ENCODE measurements around the gene TICRR.

Gene TICRR

DNA sequence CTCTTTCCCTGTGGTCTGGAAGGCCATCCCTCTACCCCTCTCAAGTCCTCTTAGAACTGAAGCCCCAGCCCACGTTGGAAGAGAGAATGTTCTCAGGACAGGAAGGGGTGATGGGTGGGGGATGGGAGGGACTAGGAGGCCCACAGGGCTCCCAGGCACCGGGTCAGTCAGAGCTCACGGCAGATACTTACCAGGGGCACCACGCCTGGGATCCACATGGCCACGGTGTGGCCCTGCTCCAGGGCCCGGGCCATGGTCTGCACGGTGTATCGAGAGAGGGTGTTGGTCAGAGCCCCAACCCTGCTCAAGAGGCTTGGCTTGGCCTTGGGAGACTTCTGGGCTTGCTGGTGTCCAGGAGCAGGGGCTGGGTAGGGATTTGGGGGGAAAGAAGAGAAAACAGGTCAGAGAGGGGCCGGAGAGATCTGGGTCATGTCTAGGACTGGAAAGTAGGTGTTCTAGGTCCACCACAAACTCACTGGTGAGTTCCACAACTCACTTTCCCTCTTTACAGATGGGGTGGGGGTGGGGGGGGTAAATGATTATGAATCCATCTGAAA is 94.1 kb downstream of the TICRR start:
- TF ChIP-seq, protein P1, sequence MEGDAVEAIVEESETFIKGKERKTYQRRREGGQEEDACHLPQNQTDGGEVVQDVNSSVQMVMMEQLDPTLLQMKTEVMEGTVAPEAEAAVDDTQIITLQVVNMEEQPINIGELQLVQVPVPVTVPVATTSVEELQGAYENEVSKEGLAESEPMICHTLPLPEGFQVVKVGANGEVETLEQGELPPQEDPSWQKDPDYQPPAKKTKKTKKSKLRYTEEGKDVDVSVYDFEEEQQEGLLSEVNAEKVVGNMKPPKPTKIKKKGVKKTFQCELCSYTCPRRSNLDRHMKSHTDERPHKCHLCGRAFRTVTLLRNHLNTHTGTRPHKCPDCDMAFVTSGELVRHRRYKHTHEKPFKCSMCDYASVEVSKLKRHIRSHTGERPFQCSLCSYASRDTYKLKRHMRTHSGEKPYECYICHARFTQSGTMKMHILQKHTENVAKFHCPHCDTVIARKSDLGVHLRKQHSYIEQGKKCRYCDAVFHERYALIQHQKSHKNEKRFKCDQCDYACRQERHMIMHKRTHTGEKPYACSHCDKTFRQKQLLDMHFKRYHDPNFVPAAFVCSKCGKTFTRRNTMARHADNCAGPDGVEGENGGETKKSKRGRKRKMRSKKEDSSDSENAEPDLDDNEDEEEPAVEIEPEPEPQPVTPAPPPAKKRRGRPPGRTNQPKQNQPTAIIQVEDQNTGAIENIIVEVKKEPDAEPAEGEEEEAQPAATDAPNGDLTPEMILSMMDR (IDR thresholded peaks at IDR 0.05) = no peak
- no peaks in the 10 kb centered on the region for H3K9me3 ChIP-seq (ENCODE audit: control insufficient read depth, low read length)

GRCh38 chr15:89669941-89670340 is 94.7 kb downstream of the TICRR start:
- Histone ChIP-seq H3K9me3 (ENCODE audit: control insufficient read depth, low read length) (no peaks in the 10 kb centered on the region), H3K79me2 (no peaks in the 10 kb centered on the region), H3K4me2 (ENCODE audit: low read length) (no peak overlapping the region), H3K36me3 (ENCODE audit: control insufficient read depth, insufficient read depth, low read length) (no peaks in the 10 kb centered on the region), H2AFZ (no peak overlapping the region), H3K4me3 (ENCODE audit: low read depth, low read length) (no peak overlapping the region), H3K27ac (no peak overlapping the region), H3K9ac (no peak overlapping the region), H3K4me1 (peaks cover 2% of the 10 kb centered on the region), H3K27me3 (ENCODE audit: control insufficient read depth, insufficient read depth, low read length) (no peaks in the 10 kb centered on the region)
- TF ChIP-seq, protein P1 (IDR thresholded peaks at IDR 0.05) = no peak

More for the DNA sequence above, 94.1 kb downstream of the TICRR start:
- Histone ChIP-seq H3K27ac (no peak overlapping the region), H3K9ac (no peak overlapping the region), H3K36me3 (ENCODE audit: control insufficient read depth, insufficient read depth, low read length) (no peaks in the 10 kb centered on the region), H3K4me3 (ENCODE audit: low read depth, low read length) (no peak overlapping the region), H3K27me3 (ENCODE audit: control insufficient read depth, insufficient read depth, low read length) (no peaks in the 10 kb centered on the region), H3K4me2 (ENCODE audit: low read length) (no peak overlapping the region), H2AFZ (no peak overlapping the region), H3K79me2 (no peaks in the 10 kb centered on the region), H3K4me1 (peaks cover 4% of the 10 kb centered on the region)

GRCh38 chr15:89670971-89671560 is 95.8 kb downstream of the TICRR start:
- Histone ChIP-seq H3K27ac (no peak overlapping the region), H3K4me2 (ENCODE audit: low read length) (no peak overlapping the region), H2AFZ (no peak overlapping the region), H3K4me3 (ENCODE audit: low read depth, low read length) (no peak overlapping the region), H3K79me2 (no peaks in the 10 kb centered on the region), H3K9me3 (ENCODE audit: control insufficient read depth, low read length) (no peaks in the 10 kb centered on the region), H3K4me1 (no peaks in the 10 kb centered on the region), H3K36me3 (ENCODE audit: control insufficient read depth, insufficient read depth, low read length) (no peaks in the 10 kb centered on the region), H3K27me3 (ENCODE audit: control insufficient read depth, insufficient read depth, low read length) (no peaks in the 10 kb centered on the region), H3K9ac (no peak overlapping the region)
- TF ChIP-seq, protein P1 (IDR thresholded peaks at IDR 0.05) = no peak

DNA sequence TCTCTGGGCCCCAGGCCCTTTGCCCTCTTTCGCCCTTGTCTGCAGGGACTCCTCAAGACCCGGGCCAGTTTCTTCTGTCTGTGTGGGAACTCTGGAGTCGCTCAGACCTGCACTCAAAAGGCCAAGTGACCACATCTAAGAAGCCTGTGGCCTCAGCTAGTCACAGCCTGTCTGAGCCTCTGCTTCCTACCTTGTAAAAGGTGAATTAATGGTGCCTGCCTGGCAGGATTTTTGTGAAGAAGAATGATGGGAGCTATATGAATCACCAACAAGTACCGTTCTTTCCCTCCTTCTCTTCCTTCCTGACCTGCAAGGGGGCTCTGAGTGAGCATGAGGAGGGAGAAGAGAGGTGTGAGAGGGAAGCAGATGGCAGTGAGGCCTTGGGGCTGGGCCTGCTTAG is 96.4 kb downstream of the TICRR start:
- no peaks in the 10 kb centered on the region for H3K79me2 ChIP-seq
- H3K9ac ChIP-seq = no peak overlapping the region
- H3K4me1 ChIP-seq = no peaks in the 10 kb centered on the region
- H3K9me3 ChIP-seq (ENCODE audit: control insufficient read depth, low read length) = no peaks in the 10 kb centered on the region
- no peaks in the 10 kb centered on the region for H3K36me3 ChIP-seq (ENCODE audit: control insufficient read depth, insufficient read depth, low read length)
- H3K4me2 ChIP-seq (ENCODE audit: low read length) = no peak overlapping the region
- H3K27ac ChIP-seq = no peak overlapping the region
- no peaks in the 10 kb centered on the region for H3K27me3 ChIP-seq (ENCODE audit: control insufficient read depth, insufficient read depth, low read length)
- TF ChIP-seq, protein P1 (IDR thresholded peaks at IDR 0.05) = no peak
- H3K4me3 ChIP-seq (ENCODE audit: low read depth, low read length) = no peak overlapping the region
- no peak overlapping the region for H2AFZ ChIP-seq

All from parathyroid adenoma (tissue), 2 donors.